HG03432 (cell line): ENCODE data around the gene TBC1D3G.
"Not testable (repeated sequence)": the region's sequence is repeated elsewhere in the genome, so short reads cannot be mapped to it uniquely, and the experiment has no call there.

Source experiments
- ATAC-seq: cut with Tn5 transposase; IDR thresholded peaks from one replicate; pipeline ENCODE4 v1.9.1; 2021; ENCODE audit warnings: mild to moderate bottlenecking, moderate library complexity; ENCODE audit not compliant: unreplicated experiment

The TBC1D3G gene

DNA sequence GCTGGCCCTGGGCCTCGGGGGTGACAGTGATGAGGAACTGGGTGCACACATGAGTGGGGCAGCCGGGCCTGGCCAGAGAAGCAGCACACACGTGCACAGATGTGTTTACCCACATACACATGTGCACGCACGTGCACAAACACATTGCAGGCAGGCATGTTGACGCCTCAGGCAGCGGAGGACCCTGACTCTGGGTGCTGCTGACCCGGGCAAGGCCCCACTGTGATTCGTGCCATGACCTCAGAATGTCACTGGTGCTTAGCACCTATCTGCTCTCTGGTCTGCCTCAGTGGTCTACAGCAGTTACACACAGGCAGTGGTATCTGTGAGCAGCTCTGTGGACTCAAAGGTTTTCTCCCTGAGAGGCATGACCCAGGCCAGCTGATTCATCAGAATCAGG, at the start of gene TBC1D3G:
Gene TBC1D3G (plus strand): TSS at position 301 of the 400 bp plus-strand sequence. CDS start 1,528 bp downstream, outside the sequence.
- not testable (repeated sequence) for ATAC-seq

DNA sequence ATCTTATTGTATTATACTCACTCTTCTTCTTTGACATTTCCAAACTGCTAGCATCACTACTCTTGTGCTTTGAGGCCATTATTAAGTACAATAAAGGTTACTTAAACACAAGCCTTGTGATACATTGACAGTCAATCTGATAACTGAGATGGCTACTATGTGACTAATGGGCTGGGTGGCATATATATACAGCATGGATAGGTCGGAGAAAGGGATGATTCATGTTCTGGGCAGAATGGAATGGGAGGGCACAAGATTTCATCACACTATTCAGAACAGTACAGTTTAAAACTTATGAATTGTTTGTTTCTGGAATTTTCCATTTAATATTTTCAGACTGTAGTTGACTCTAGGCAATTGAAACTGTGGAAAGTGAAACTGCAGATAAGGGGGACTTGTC, 40.4 kb upstream of the TBC1D3G start:
- not testable (repeated sequence) for ATAC-seq

DNA sequence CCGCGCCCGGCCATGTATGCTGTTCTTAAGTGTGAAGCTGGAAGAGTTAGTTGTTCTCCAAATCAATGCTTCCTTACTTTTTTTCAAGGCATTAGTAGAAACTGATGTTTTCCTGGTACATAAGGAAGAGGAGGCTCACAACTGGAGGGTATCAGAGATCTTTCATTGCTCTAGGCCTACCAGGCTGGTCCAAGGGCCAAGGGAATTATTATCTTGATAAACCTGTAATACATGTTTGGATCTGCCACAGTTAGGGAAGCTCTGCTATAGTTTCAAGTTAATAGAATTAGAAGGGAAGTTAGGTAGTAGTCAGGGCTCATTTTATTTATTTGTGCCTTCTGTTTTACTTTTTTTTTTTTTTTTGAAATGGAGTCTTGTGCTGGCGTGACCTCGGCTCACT, 39.5 kb upstream of the TBC1D3G start:
- ATAC-seq, result not testable (repeated sequence)

DNA sequence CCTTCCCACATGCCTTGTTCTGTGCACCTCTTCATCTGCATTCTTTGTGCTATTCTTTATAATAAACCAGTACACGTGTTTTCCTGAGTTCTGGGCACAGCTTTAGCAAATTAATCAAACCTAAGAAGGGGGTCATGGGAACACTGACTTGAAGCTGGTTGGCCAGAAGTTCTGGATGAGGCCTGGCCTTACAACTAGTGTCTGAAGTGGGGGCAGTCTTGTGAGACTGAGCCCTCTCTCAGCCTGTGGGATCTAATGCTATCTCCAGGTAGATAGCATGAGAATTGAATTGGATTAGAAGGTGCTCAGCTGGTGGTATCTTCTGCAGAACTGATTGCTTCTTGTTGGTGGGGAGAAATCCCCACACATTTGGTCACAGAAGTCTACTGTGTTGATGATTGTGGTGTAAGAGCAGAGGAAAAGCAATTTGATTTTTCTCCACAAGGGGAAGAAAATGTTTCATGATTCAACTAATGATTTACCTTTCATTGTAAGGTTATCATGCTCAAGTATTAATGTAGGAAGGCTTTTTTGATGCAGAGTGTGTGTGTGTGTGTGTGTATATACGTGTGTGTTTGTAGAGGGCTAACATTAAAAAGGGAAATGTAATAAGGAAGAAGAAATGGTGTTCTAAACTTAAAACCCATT, 33.6 kb upstream of the TBC1D3G start:
- not testable (repeated sequence) for ATAC-seq

DNA sequence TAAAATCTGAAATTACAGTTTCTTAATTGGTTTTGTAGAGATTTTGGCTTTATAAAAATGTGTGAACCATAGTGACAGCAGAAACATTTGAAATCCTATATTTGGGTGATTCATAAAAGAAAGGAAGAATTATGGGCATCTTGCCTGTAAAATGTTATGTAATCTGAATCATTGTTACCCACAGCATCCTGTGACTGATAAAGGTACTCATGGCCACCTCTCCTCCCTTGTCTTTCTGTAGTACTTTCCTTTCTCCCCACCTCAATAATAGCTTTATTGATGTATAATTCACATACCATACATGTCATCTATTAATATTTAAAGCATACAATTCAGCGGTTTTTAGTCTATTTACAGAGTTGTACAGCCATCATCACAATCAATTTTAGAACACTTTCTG, 28.5 kb upstream of the TBC1D3G start:
- not testable (repeated sequence) for ATAC-seq

DNA sequence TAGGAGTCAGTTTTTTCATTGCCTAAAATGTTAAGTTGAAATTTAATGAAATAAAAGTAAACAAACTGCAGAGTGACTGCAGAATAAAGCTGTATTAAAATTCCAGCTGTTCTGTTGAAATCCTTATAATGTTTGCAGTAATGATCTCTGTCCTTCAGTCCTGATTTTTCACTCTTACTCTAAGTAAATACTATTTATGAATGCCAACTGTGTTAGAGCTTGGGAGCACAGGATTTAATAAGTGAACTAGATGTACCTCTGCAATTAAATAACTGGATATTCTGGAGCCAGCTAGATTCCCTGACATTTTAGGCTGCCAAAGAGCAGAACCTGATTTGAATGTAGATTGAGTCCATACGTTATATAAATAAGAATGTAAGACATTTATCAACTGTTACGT, 7.9 kb upstream of the TBC1D3G start:
- ATAC-seq, result not testable (repeated sequence)

DNA sequence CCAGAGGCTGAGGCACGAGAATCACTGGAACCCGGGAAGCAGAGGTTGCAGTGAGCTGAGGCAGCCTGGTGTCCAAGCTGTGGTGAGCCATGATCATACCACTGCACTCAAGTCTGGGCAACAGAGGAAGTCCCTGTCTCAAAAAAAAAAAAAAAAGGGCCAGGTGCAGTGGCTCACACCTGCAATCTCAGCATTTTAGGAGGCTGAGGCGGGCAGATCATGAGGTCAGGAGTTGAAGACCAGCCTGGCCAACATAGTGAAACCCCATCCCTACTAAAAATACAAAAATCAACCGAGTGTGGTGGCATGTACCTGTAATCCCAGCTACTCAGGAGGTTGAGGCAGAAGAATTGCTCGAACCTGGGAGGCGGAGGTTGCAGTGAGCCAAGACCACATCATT, 38.8 kb downstream of the TBC1D3G start:
- ATAC-seq, result not testable (repeated sequence)

DNA sequence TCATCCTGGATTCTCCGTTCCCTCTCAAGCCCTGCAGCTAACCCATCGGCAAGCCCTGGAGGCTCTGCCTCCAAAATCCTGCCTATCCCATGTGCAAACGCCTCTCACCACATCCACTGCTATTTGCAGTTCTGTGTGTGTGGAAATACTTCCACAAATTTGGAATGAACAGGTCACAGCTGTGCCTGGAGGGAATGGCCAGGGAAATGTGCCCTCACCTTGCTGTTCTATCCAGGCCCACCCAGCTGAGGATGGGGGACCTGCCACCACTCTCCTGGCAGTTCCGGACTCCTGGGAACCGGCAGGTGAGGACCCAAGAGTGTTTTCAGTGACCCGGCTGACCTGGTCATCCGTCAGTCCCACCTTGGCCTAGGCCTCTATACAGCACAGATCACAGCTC, 52.3 kb downstream of the TBC1D3G start:
- ATAC-seq, result not testable (repeated sequence)
